IPS-20b (cell line): ENCODE measurements around the gene ICAM2.
A peak's percentile ranks its signal among the peaks of the same experiment; 100 is the strongest.

ENCODE experiments used
- H3K27ac ChIP-seq: one replicate; pipeline ENCODE4 v1.5.1; 2013; ENCODE audit warnings: low read length
- H3K27me3 ChIP-seq: 2 replicates; pipeline ENCODE4 v1.6.1; 2013; ENCODE audit warnings: mild to moderate bottlenecking, low read length, inconsistent platforms; ENCODE audit not compliant: insufficient read depth
- H3K36me3 ChIP-seq: 2 replicates; pipeline ENCODE4 v1.6.1; 2013; ENCODE audit warnings: low read depth, mild to moderate bottlenecking, inconsistent platforms, low read length, moderate library complexity; ENCODE audit not compliant: insufficient read depth
- H3K4me1 ChIP-seq: 2 replicates; pipeline ENCODE4 v1.6.1; 2013; ENCODE audit warnings: mild to moderate bottlenecking, control low read depth, inconsistent platforms, low read length, moderate library complexity; ENCODE audit not compliant: insufficient read depth
- H3K4me3 ChIP-seq: 2 replicates; pipeline ENCODE4 v1.5.1; 2013; ENCODE audit warnings: mild to moderate bottlenecking, low read length, inconsistent platforms
- H3K9ac ChIP-seq: 2 replicates; pipeline ENCODE4 v1.6.1; 2013; ENCODE audit warnings: low read depth, mild to moderate bottlenecking, inconsistent platforms, low read length, moderate library complexity
- H3K9me3 ChIP-seq: 2 replicates; pipeline ENCODE4 v1.6.1; 2013; ENCODE audit warnings: mild to moderate bottlenecking, low read depth, low read length, inconsistent platforms; ENCODE audit not compliant: insufficient read depth

ICAM2 gene

GRCh38 chr17:63961355-63962212 lies 58.8 kb downstream of the ICAM2 start:
- peak overlapping the region; percentile 79 for H3K4me3 ChIP-seq
- no peaks in the 10 kb centered on the region for H3K27me3 ChIP-seq
- no peak overlapping the region for H3K27ac ChIP-seq
- H3K9me3 ChIP-seq, result no peaks in the 10 kb centered on the region
- peak overlapping the region; percentile 80; the same call in 1 of the 2 replicates for H3K9ac ChIP-seq
- no peaks in the 10 kb centered on the region for H3K36me3 ChIP-seq
- H3K4me1 ChIP-seq, result peaks cover 13% of the 10 kb centered on the region

GRCh38 chr17:63960430-63960829 lies 60.0 kb downstream of the ICAM2 start:
- Histone ChIP-seq H3K9ac (peak overlapping the region; percentile 80; the same call in 1 of the 2 replicates), H3K27ac (no peak overlapping the region), H3K27me3 (no peaks in the 10 kb centered on the region), H3K36me3 (no peaks in the 10 kb centered on the region), H3K4me3 (peak overlapping the region; percentile 79; the same call in 1 of the 2 replicates), H3K9me3 (no peaks in the 10 kb centered on the region), H3K4me1 (peaks cover 13% of the 10 kb centered on the region)

- Histone ChIP-seq H3K36me3 (no peaks in the 10 kb centered on the region), H3K9me3 (no peaks in the 10 kb centered on the region), H3K27ac (no peak overlapping the region), H3K4me3 (peak overlapping the region; percentile 79; the same call in 1 of the 2 replicates), H3K4me1 (peaks cover 13% of the 10 kb centered on the region), H3K9ac (peak overlapping the region; percentile 80; the same call in 1 of the 2 replicates), H3K27me3 (no peaks in the 10 kb centered on the region)
These were observed 60.4 kb downstream of the ICAM2 start for GRCh38 chr17:63960006-63960405.

GRCh38 chr17:63956296-63956920 lies 64.0 kb downstream of the ICAM2 start:
- no peak overlapping the region for H3K9ac ChIP-seq
- no peaks in the 10 kb centered on the region for H3K36me3 ChIP-seq
- no peaks in the 10 kb centered on the region for H3K9me3 ChIP-seq
- H3K4me1 ChIP-seq, result peaks cover 6% of the 10 kb centered on the region
- H3K27me3 ChIP-seq, result no peaks in the 10 kb centered on the region
- H3K27ac ChIP-seq, result no peak overlapping the region
- no peak overlapping the region for H3K4me3 ChIP-seq

GRCh38 chr17:63955791-63956190 lies 64.6 kb downstream of the ICAM2 start:
- Histone ChIP-seq H3K27ac (no peak overlapping the region), H3K4me1 (peaks cover 6% of the 10 kb centered on the region), H3K4me3 (no peak overlapping the region), H3K9me3 (no peaks in the 10 kb centered on the region), H3K27me3 (no peaks in the 10 kb centered on the region), H3K9ac (no peak overlapping the region), H3K36me3 (no peaks in the 10 kb centered on the region)

DNA sequence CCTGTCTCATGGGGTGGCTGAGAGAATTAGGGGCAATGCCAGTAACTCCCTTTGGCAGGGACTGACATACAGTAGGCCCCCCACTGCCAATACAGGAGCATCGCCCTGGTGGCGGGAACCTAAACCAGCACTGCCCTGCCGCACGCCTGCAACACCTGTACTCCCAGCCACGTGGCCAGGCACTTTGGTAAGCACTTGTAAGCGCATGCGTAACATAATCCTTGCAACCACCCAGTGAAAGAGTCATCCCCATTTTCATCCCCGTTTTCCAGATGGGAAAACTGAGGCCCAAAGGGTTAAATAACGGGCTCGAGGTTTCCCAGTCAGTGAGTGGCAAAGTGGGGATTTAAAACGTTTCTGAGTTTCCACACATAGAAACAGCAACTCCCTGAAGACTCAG lies 65.2 kb downstream of the ICAM2 start:
- Histone ChIP-seq H3K4me1 (peaks cover under 1% of the 10 kb centered on the region; the same call in 1 of the 2 replicates), H3K9ac (no peak overlapping the region), H3K9me3 (no peaks in the 10 kb centered on the region), H3K27me3 (no peaks in the 10 kb centered on the region), H3K4me3 (no peak overlapping the region), H3K36me3 (no peaks in the 10 kb centered on the region), H3K27ac (no peak overlapping the region)

DNA sequence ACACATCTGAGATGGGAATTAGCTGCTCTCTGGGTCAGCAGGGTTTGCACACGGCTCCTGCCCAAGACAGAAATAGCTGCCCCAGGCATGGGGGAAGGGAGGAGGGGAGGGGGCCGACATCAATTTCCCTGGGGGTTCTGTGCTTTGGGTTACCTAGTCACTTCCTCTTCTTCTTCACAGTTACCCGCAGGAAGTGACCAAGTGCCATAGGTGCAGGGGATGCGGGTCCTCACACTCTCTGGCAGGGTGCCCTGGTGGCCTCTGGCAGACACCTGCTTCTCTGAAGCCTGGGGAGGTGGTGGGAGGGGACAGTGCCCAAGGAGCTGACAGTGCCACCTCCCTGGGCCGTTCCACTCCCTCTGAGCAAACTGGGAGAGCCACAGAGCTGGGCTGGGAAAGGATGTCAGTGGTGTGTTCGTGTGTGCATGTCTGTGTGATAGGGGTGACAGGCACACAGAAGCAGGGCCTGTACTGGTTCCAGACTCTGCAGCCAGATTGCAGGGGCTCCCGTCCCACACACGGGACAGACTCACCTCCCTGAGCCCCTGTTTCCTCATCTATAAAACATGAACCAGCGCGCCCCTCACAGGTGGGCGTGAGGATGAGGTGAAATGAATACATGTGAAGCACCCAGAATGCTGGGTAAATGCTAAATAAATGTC lies 65.9 kb downstream of the ICAM2 start:
- H3K27me3 ChIP-seq, result no peaks in the 10 kb centered on the region
- no peak overlapping the region for H3K27ac ChIP-seq
- no peaks in the 10 kb centered on the region for H3K36me3 ChIP-seq
- H3K4me3 ChIP-seq, result no peak overlapping the region
- H3K9me3 ChIP-seq, result no peaks in the 10 kb centered on the region
- no peak overlapping the region for H3K9ac ChIP-seq
- no peaks in the 10 kb centered on the region for H3K4me1 ChIP-seq
